Activated CD4-positive, alpha-beta T cell treated with anti-CD3 and anti-CD28 coated beads, Interleukin-2, amount 10 ng/mL, durations not matched to agents 24 days and 14 days (primary cell): ENCODE data around the gene RNASET2. TPM values are rescaled to one million over a fixed set of nuclear protein-coding genes. Genes with fewer than 3 reads are reported as not detected.
"Not testable (repeated sequence)": the region's sequence is repeated elsewhere in the genome, so short reads cannot be mapped to it uniquely, and the experiment has no call there.

ENCODE experiments used
- DNase-seq: peaks from one replicate; pipeline ENCODE4 v3.0.0; 2022
- H3K27ac Mint-ChIP-seq: one replicate; pipeline ENCODE4 v1.8.0; 2022; ENCODE audit warnings: mild to moderate bottlenecking, mixed read lengths
- H3K27me3 Mint-ChIP-seq: one replicate; pipeline ENCODE4 v1.8.0; 2022; ENCODE audit warnings: mixed read lengths
- H3K36me3 Mint-ChIP-seq: one replicate; pipeline ENCODE4 v1.8.0; 2022; ENCODE audit warnings: low read depth, mild to moderate bottlenecking, mixed read lengths
- H3K4me1 Mint-ChIP-seq: one replicate; pipeline ENCODE4 v1.8.0; 2021; ENCODE audit warnings: mixed read lengths
- H3K4me3 Mint-ChIP-seq: one replicate; pipeline ENCODE4 v1.8.0; 2022; ENCODE audit warnings: mild to moderate bottlenecking, moderate library complexity, mixed read lengths
- H3K9me3 Mint-ChIP-seq: one replicate; pipeline ENCODE4 v1.8.0; 2021; ENCODE audit warnings: mixed read lengths
- intact Hi-C: fragments of 100-400 bp; cut with micrococcal nuclease; formaldehyde crosslinking; loops from one replicate; pipeline ENCODE4 v1.15.1; 2023
- total RNA-seq: library from RNA; stranded (reverse); gene quantifications from 2 replicates; pipeline ENCODE4 v1.2.3, GENCODE V29; 2022

RNASET2 gene
- total RNA-seq, 1 donor from 2014 or later, result 93.3 TPM

GRCh38 chr6:166949528-166950442 is 6.6 kb downstream of the RNASET2 start:
- H3K36me3 Mint-ChIP-seq, result peaks cover 54% of the 10 kb centered on the region
- intact Hi-C loops, result loop anchor here (2.0 to 5.0 kb wide), 5 partner anchors 37 to 407 kb away; no protein-coding TSS in a partner anchor
- H3K27me3 Mint-ChIP-seq, result no peaks in the 10 kb centered on the region
- H3K27ac Mint-ChIP-seq, result peak overlapping the region; percentile 96
- DNase-seq, result peak; percentile 73
- H3K4me1 Mint-ChIP-seq, result peaks cover 53% of the 10 kb centered on the region
- peak overlapping the region; percentile 95 for H3K4me3 Mint-ChIP-seq
- H3K9me3 Mint-ChIP-seq, result no peaks in the 10 kb centered on the region

- Mint-ChIP-seq H3K36me3 (peaks cover 55% of the 10 kb centered on the region), H3K4me1 (peaks cover 48% of the 10 kb centered on the region)
- H3K27me3 Mint-ChIP-seq, H3K9me3 Mint-ChIP-seq, H3K27ac Mint-ChIP-seq, intact Hi-C loops, DNase-seq, H3K4me3 Mint-ChIP-seq: not testable (repeated sequence)
Measured at GRCh38 chr6:166948724-166949123, 7.6 kb downstream of the RNASET2 start.

- Mint-ChIP-seq H3K27me3 (no peaks in the 10 kb centered on the region), H3K4me1 (peaks cover 47% of the 10 kb centered on the region), H3K27ac (peak overlapping the region; percentile 48)
Measured at GRCh38 chr6:166947251-166947650, 9.1 kb downstream of the RNASET2 start.

GRCh38 chr6:166946125-166946524 is 10.2 kb downstream of the RNASET2 start:
- Mint-ChIP-seq H3K9me3 (no peaks in the 10 kb centered on the region), H3K4me3 (no peak overlapping the region), H3K4me1 (peaks cover 46% of the 10 kb centered on the region), H3K36me3 (peaks cover 56% of the 10 kb centered on the region), H3K27ac (no peak overlapping the region), H3K27me3 (no peaks in the 10 kb centered on the region)
- DNase-seq, result no peak
- intact Hi-C loops, result no loop called here

More at GRCh38 chr6:166947251-166947650, 9.1 kb downstream of the RNASET2 start:
- no peak for DNase-seq
- Mint-ChIP-seq H3K4me3 (no peak overlapping the region), H3K9me3 (no peaks in the 10 kb centered on the region), H3K36me3 (peaks cover 56% of the 10 kb centered on the region)
- intact Hi-C loops, result no loop called here

GRCh38 chr6:166944666-166945256 is 11.6 kb downstream of the RNASET2 start:
- Mint-ChIP-seq H3K4me3 (no peak overlapping the region), H3K27me3 (no peaks in the 10 kb centered on the region), H3K36me3 (peaks cover 54% of the 10 kb centered on the region), H3K4me1 (peaks cover 35% of the 10 kb centered on the region), H3K9me3 (no peaks in the 10 kb centered on the region), H3K27ac (peak overlapping the region; percentile 58)
- DNase-seq, result no peak
- intact Hi-C loops, result no loop called here

GRCh38 chr6:166942393-166943168 is 13.8 kb downstream of the RNASET2 start:
- peaks cover 61% of the 10 kb centered on the region for H3K36me3 Mint-ChIP-seq
- H3K9me3 Mint-ChIP-seq, result no peaks in the 10 kb centered on the region
- H3K27ac Mint-ChIP-seq, result peak overlapping the region; percentile 94
- intact Hi-C loops, result loop anchor here (1.0 to 2.0 kb wide), 3 partner anchors 9 to 112 kb away; partner anchors contain the start of gene RNASET2
- H3K4me3 Mint-ChIP-seq, result peak overlapping the region; percentile 76
- peak; percentile 87 for DNase-seq
- H3K27me3 Mint-ChIP-seq, result no peaks in the 10 kb centered on the region
- peaks cover 39% of the 10 kb centered on the region for H3K4me1 Mint-ChIP-seq

- no peak for DNase-seq
- H3K4me3 Mint-ChIP-seq, result no peak overlapping the region
- no peaks in the 10 kb centered on the region for H3K9me3 Mint-ChIP-seq
- H3K4me1 Mint-ChIP-seq, result peaks cover 48% of the 10 kb centered on the region
- H3K36me3 Mint-ChIP-seq, result peaks cover 65% of the 10 kb centered on the region
- no peaks in the 10 kb centered on the region for H3K27me3 Mint-ChIP-seq
- peak overlapping the region; percentile 72 for H3K27ac Mint-ChIP-seq
- intact Hi-C loops, result no loop called here
Measured at GRCh38 chr6:166940643-166941068, 15.7 kb downstream of the RNASET2 start.

GRCh38 chr6:166939894-166940293 is 16.5 kb downstream of the RNASET2 start:
- no peak for DNase-seq
- intact Hi-C loops, result no loop called here
- no peaks in the 10 kb centered on the region for H3K27me3 Mint-ChIP-seq
- H3K9me3 Mint-ChIP-seq, result no peaks in the 10 kb centered on the region
- H3K27ac Mint-ChIP-seq, result no peak overlapping the region
- H3K4me3 Mint-ChIP-seq, result no peak overlapping the region
- peaks cover 43% of the 10 kb centered on the region for H3K4me1 Mint-ChIP-seq
- H3K36me3 Mint-ChIP-seq, result peaks cover 61% of the 10 kb centered on the region

GRCh38 chr6:166939345-166939744 is 17.0 kb downstream of the RNASET2 start:
- intact Hi-C loops, result no loop called here
- Mint-ChIP-seq H3K27me3 (no peaks in the 10 kb centered on the region), H3K4me3 (no peak overlapping the region), H3K27ac (peak overlapping the region; percentile 32), H3K36me3 (peaks cover 60% of the 10 kb centered on the region), H3K4me1 (peaks cover 43% of the 10 kb centered on the region), H3K9me3 (no peaks in the 10 kb centered on the region)
- no peak for DNase-seq

- H3K27ac Mint-ChIP-seq, result no peak overlapping the region
- peaks cover 61% of the 10 kb centered on the region for H3K36me3 Mint-ChIP-seq
- H3K4me1 Mint-ChIP-seq, result peaks cover 41% of the 10 kb centered on the region
- DNase-seq, result no peak
- no peaks in the 10 kb centered on the region for H3K9me3 Mint-ChIP-seq
- no peak overlapping the region for H3K4me3 Mint-ChIP-seq
- no peaks in the 10 kb centered on the region for H3K27me3 Mint-ChIP-seq
- intact Hi-C loops, result no loop called here
Measured at GRCh38 chr6:166938704-166939103, 17.6 kb downstream of the RNASET2 start.

GRCh38 chr6:166938150-166938549 is 18.2 kb downstream of the RNASET2 start:
- Mint-ChIP-seq H3K4me3 (no peak overlapping the region), H3K27me3 (no peaks in the 10 kb centered on the region), H3K9me3 (no peaks in the 10 kb centered on the region), H3K27ac (no peak overlapping the region), H3K36me3 (peaks cover 58% of the 10 kb centered on the region), H3K4me1 (peaks cover 37% of the 10 kb centered on the region)
- no peak for DNase-seq
- intact Hi-C loops, result no loop called here

GRCh38 chr6:166937746-166938145 is 18.6 kb downstream of the RNASET2 start:
- DNase-seq, result no peak
- intact Hi-C loops, result no loop called here

GRCh38 chr6:166936079-166936787 is 20.1 kb downstream of the RNASET2 start:
- Mint-ChIP-seq H3K36me3 (peaks cover 69% of the 10 kb centered on the region), H3K27ac (peak overlapping the region; percentile 72)

More at GRCh38 chr6:166937746-166938145, 18.6 kb downstream of the RNASET2 start:
- peaks cover 61% of the 10 kb centered on the region for H3K36me3 Mint-ChIP-seq
- H3K4me1 Mint-ChIP-seq, result peaks cover 33% of the 10 kb centered on the region
- H3K4me3 Mint-ChIP-seq, result no peak overlapping the region
- H3K27ac Mint-ChIP-seq, result no peak overlapping the region
- H3K27me3 Mint-ChIP-seq, result no peaks in the 10 kb centered on the region
- H3K9me3 Mint-ChIP-seq, result no peaks in the 10 kb centered on the region

More at GRCh38 chr6:166936079-166936787, 20.1 kb downstream of the RNASET2 start:
- Mint-ChIP-seq H3K4me3 (no peak overlapping the region), H3K4me1 (peaks cover 29% of the 10 kb centered on the region), H3K27me3 (no peaks in the 10 kb centered on the region), H3K9me3 (no peaks in the 10 kb centered on the region)
- DNase-seq, result peak; percentile 74
- intact Hi-C loops, result no loop called here
